GM12878 (cell line): ENCODE measurements around the gene PRG3. TPM values are rescaled to one million over a fixed set of nuclear protein-coding genes. Genes with fewer than 3 reads are reported as not detected.

Experiments used
- ATAC-seq: fragments of 200-7000 bp; cut with Tn5 transposase; 3 replicates; pipeline ENCODE4 v1.9.1; 2020; ENCODE audit warnings: mild to moderate bottlenecking, moderate library complexity
- BruUV-seq: library from RNA; stranded (reverse); fragments of 400-500 nt; replicated peaks from 2 replicates; lab custom pipeline; 2021; lab: Mats Ljungman, UMichigan
- CTCF ChIA-PET: fragments of 300-600 bp; sonication (Branson Sonifier 250); formaldehyde crosslinking; extraction: SDS; loops from one replicate; lab custom pipeline; 2021; ENCODE audit warnings: inconsistent platforms; lab: Yijun Ruan, JAX
- POLR2A ChIA-PET: fragments of 350-600 bp; formaldehyde crosslinking; extraction: SDS; loops from one replicate; lab custom pipeline; 2021; ENCODE audit warnings: inconsistent platforms; lab: Charles Lee
- RAD21 ChIA-PET: fragments of 300-600 bp; sonication (Branson Sonifier 250); formaldehyde crosslinking; loops from one replicate; lab custom pipeline; 2023; ENCODE audit warnings: antibody characterized with exemption; ENCODE audit not compliant: unreplicated experiment; lab: Charles Lee
- SMC1A ChIA-PET: fragments of 300-600 bp; sonication (Branson Sonifier 250); formaldehyde crosslinking; loops from one replicate; lab custom pipeline; 2023; ENCODE audit not compliant: unreplicated experiment, uncharacterized antibody; lab: Charles Lee
- DNase-seq: peaks from one replicate; pipeline ENCODE4 v3.0.0-alpha.2; 2011; ENCODE audit warnings: low read depth, low spot score
- FAIRE-seq: peaks from 3 replicates; lab custom pipeline; 2011; peaks lifted over from hg19 to GRCh38; lab: Jason Lieb, UNC
- H2AFZ ChIP-seq: 2 replicates; pipeline ENCODE4 v1.6.0; 2011; ENCODE audit warnings: low read depth, low read length, control low read depth; ENCODE audit not compliant: control insufficient read depth
- H3K27ac ChIP-seq: 2 replicates; pipeline ENCODE4 v1.5.1; 2011; ENCODE audit warnings: control low read depth; ENCODE audit not compliant: control insufficient read depth, insufficient read depth
- H3K27me3 ChIP-seq, 2 experiments: replicated peaks in 1 of 2; 2 replicates each; pipeline versions ENCODE4 v1.6.0 to v1.6.1; 2011; ENCODE audit warnings: low read length in 1 of 2; ENCODE audit not compliant: control insufficient read depth in 2 of 2, insufficient read depth in 2 of 2
- H3K36me3 ChIP-seq, 2 experiments: 2 replicates each; pipeline ENCODE4 v1.5.1; 2011; ENCODE audit warnings: low read length in 1 of 2; ENCODE audit not compliant: control insufficient read depth in 2 of 2, insufficient read depth in 2 of 2
- H3K4me1 ChIP-seq: 2 replicates; pipeline ENCODE4 v1.6.1; 2011; ENCODE audit warnings: mild to moderate bottlenecking, low read length, moderate library complexity, mixed read lengths; ENCODE audit not compliant: control insufficient read depth, insufficient read depth
- H3K4me2 ChIP-seq: 2 replicates; pipeline ENCODE4 v1.6.0; 2011; ENCODE audit warnings: control low read depth; ENCODE audit not compliant: control insufficient read depth, insufficient read depth
- H3K4me3 ChIP-seq: fragments of 200-600 bp; sonication (generic); 2 replicates; pipeline ENCODE4 v1.5.1; 2016
- H3K79me2 ChIP-seq: 2 replicates; pipeline ENCODE4 v1.6.0; 2011; ENCODE audit warnings: low read length; ENCODE audit not compliant: control insufficient read depth, insufficient read depth
- H3K9ac ChIP-seq: 2 replicates; pipeline ENCODE4 v1.8.0; 2011; ENCODE audit warnings: low read length, control low read depth, mixed read lengths; ENCODE audit not compliant: control insufficient read depth, insufficient read depth
- H3K9me3 ChIP-seq: replicated peaks from 3 replicates; pipeline ENCODE4 v1.5.1; 2011; ENCODE audit warnings: mild to moderate bottlenecking, low read length; ENCODE audit not compliant: control insufficient read depth, insufficient read depth
- H4K20me1 ChIP-seq: 2 replicates; pipeline ENCODE4 v1.6.0; 2011; ENCODE audit not compliant: control insufficient read depth, insufficient read depth
- FOS ChIP-seq: IDR thresholded peaks from 3 replicates; pipeline ENCODE4 v1.6.1; 2011; ENCODE audit warnings: borderline replicate concordance; ENCODE audit not compliant: insufficient read length; ENCODE audit errors: extremely low read depth
- HDGF ChIP-seq: fragments of 450-650 bp; IDR thresholded peaks from 2 replicates; pipeline ENCODE4 v1.6.1; 2016; ENCODE audit warnings: antibody characterized with exemption
- IKZF2 ChIP-seq, 2 experiments: fragments of 450-650 bp; IDR thresholded peaks; 2 replicates each; pipeline ENCODE4 v1.6.1; 2017; ENCODE audit warnings: mild to moderate bottlenecking in 2 of 2, moderate library complexity in 2 of 2
- NFYB ChIP-seq: IDR thresholded peaks from 2 replicates; pipeline ENCODE4 v1.6.1; 2011; ENCODE audit warnings: low read depth, mild to moderate bottlenecking, low read length, improper control_type of control experiment, moderate library complexity; ENCODE audit not compliant: insufficient read depth
- SREBF1 ChIP-seq: IDR thresholded peaks from 2 replicates; pipeline ENCODE4 v1.6.1; 2012; ENCODE audit warnings: mild to moderate bottlenecking, low read length
- SREBF2 ChIP-seq: IDR thresholded peaks from 2 replicates; pipeline ENCODE4 v1.6.1; 2012; ENCODE audit warnings: mild to moderate bottlenecking, low read length
- TCF3 ChIP-seq: IDR thresholded peaks from 2 replicates; pipeline ENCODE4 v1.6.1; 2012; ENCODE audit warnings: low read depth, mild to moderate bottlenecking, low read length, borderline replicate concordance; ENCODE audit not compliant: insufficient read depth
- WGBS: methylation state at CpG from one replicate; pipeline ENCODE4 v1.1.6; 2016; ENCODE audit warnings: low lambda C conversion rate; ENCODE audit not compliant: insufficient replicate concordance, insufficient coverage; ENCODE audit errors: missing lambda C conversion rate; 5-methylcytosine and 5-hydroxymethylcytosine counted together
- in situ Hi-C: fragments of 300-500 bp; cut with MboI; formaldehyde crosslinking; loops from 9 replicates; pipeline ENCODE4 v1.14.3; 2018; ENCODE audit warnings: mixed read lengths
- intact Hi-C: fragments of 100-400 bp; cut with micrococcal nuclease; formaldehyde crosslinking; loops from one replicate; pipeline ENCODE4 v1.14.2; 2022; ENCODE audit not compliant: unreplicated experiment
- polyA plus RNA-seq, 11 experiments: library from polyadenylated mRNA; depleted of rRNA in 4 of 11; unstranded in 6 of 11; stranded (reverse) in 5 of 11; fragments of >200 nt; fragmentation: Nextera tagmentation in 4 of 11; fragmentation: Illumina TruSeq in 1 of 11; extraction: Ambion mirVana in 4 of 11; extraction: Trizol in 1 of 11; gene quantifications; 1 replicate in 1 of 11; 2 replicates in 10 of 11; pipeline versions ENCODE4 v1.2.1 to v1.2.3, GENCODE V29; 2011 to 2016; ENCODE audit warnings: inconsistent platforms in 2 of 11, missing spikeins in 2 of 11, low read depth in 1 of 11
- total RNA-seq, 4 experiments: library from RNA; depleted of rRNA in 3 of 4; stranded (reverse); fragments of >200 nt in 3 of 4; fragmentation: Illumina TruSeq in 1 of 4; extraction: Trizol in 1 of 4; gene quantifications; 2 replicates each; pipeline versions ENCODE4 v1.2.1 to v1.2.3, GENCODE V29; 2013 to 2021
- TF ChIP-seq, protein P1 (sequence below): fragments of 450-650 bp; formaldehyde crosslinking; IDR thresholded peaks from 2 replicates; pipeline ENCODE4 v1.4.0; 2020; ENCODE audit warnings: mild to moderate bottlenecking, moderate library complexity

The PRG3 gene
- total and polyA plus RNA-seq, 10 of the 15 experiments (the other 5 are each of a cell fraction or from before 2014, with no cell fraction given): not detected

DNA sequence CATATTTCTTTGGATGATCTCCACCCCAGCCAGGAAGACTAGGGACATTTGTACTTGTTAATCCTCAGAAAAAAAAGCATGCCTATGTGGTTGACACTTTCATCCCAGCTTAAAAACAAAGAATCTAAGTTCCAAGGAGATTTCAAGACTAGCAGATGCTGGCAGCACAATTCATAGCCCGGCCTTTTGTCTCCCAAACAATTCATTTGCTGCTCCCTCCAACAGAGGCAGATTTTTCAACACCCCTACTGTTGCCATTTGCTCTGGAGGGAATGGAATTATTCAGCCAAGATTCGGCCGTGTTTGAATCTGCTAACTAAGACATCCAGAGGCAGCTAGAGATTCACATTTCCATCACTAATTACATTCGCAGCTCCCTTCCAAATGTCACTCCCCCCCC, 27.5 kb downstream of the PRG3 start (continued):
- no peak for TF ChIP-seq FOS
- no peak for TF ChIP-seq HDGF
- no peak for TF ChIP-seq TCF3
- TF ChIP-seq SREBF1: no peak
- TF ChIP-seq, protein P1, sequence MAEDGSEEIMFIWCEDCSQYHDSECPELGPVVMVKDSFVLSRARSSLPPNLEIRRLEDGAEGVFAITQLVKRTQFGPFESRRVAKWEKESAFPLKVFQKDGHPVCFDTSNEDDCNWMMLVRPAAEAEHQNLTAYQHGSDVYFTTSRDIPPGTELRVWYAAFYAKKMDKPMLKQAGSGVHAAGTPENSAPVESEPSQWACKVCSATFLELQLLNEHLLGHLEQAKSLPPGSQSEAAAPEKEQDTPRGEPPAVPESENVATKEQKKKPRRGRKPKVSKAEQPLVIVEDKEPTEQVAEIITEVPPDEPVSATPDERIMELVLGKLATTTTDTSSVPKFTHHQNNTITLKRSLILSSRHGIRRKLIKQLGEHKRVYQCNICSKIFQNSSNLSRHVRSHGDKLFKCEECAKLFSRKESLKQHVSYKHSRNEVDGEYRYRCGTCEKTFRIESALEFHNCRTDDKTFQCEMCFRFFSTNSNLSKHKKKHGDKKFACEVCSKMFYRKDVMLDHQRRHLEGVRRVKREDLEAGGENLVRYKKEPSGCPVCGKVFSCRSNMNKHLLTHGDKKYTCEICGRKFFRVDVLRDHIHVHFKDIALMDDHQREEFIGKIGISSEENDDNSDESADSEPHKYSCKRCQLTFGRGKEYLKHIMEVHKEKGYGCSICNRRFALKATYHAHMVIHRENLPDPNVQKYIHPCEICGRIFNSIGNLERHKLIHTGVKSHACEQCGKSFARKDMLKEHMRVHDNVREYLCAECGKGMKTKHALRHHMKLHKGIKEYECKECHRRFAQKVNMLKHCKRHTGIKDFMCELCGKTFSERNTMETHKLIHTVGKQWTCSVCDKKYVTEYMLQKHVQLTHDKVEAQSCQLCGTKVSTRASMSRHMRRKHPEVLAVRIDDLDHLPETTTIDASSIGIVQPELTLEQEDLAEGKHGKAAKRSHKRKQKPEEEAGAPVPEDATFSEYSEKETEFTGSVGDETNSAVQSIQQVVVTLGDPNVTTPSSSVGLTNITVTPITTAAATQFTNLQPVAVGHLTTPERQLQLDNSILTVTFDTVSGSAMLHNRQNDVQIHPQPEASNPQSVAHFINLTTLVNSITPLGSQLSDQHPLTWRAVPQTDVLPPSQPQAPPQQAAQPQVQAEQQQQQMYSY: no peak

DNA sequence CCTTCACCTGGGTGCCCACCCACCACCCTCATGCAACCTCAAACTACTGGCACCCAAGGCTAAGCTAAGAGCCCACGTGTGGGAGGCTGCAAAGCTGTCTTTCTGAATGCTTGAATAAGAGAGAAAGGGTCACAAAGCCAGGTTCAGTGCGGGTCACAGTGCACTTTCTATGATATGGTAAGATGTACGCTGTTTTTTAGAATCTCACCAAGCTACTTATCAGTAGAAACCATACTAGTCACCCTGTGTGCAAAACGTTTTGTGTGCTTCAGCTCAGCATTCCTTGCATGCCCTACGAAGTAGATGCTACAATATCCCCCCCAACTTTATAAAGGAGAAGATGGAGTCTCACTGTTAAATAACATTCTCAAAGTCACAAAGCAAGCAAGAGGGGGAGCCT, 27.9 kb downstream of the PRG3 start:
- SMC1A ChIA-PET: interaction anchor here (1.1 to 2.3 kb wide), 6 partner anchors 10 to 288 kb away, joined by 3 to 5 read pairs (median 4); no protein-coding TSS in a partner anchor
- CTCF ChIA-PET: interaction anchor here (0.8 to 2.5 kb wide), 11 partner anchors 9 to 291 kb away, joined by 3 to 17 read pairs (median 4); no protein-coding TSS in a partner anchor
- RAD21 ChIA-PET: interaction anchor here (0.6 kb wide), 1 partner anchor 375 kb away, joined by 4 read pairs; no protein-coding TSS in a partner anchor
- WGBS: 1% methylated on average over 5 of the region's 5 CpGs
- Histone ChIP-seq H3K4me2 (no peak overlapping the region), H3K9me3 (no peaks in the 10 kb centered on the region; the same call in 2 of the 3 replicates), H3K79me2 (no peaks in the 10 kb centered on the region), H3K4me1 (no peaks in the 10 kb centered on the region), H4K20me1 (no peaks in the 10 kb centered on the region), H3K36me3 (no peaks in the 10 kb centered on the region), H2AFZ (no peak overlapping the region), H3K9ac (no peak overlapping the region), H3K27me3 (peaks cover 0 to 3% of the 10 kb centered on the region in 2 experiments; a peak in 2 of 4 replicates), H3K27ac (no peak overlapping the region), H3K4me3 (no peak overlapping the region)
- DNase-seq (no peak), ATAC-seq (no peak), FAIRE-seq (no peak)
- intact Hi-C loops (no loop called here), in situ Hi-C loops (no loop called here)
- POLR2A ChIA-PET: no interaction called here
- BruUV-seq: no TSS peak
- TF ChIP-seq SREBF2: no peak
- TF ChIP-seq NFYB: no peak
- TF ChIP-seq SREBF1: no peak
- no peak for TF ChIP-seq IKZF2 (IDR thresholded peaks at IDR 0.05)
